ENCODE data around the gene OXNAD1. TPM values are rescaled to one million over a fixed set of nuclear protein-coding genes. Genes with fewer than 3 reads are reported as not detected.

Gene OXNAD1
- total and polyA plus RNA-seq, 2 of the 13 experiments (the other 11 are each of a cell fraction or from before 2014, with no cell fraction given) = 9.9 to 18.8 TPM

- no peak for TF ChIP-seq KDM1A (CRISPR knock-in tag; IDR thresholded peaks at IDR 0.05)
- peak; percentile 6; the same call in 1 of the 2 replicates for TF ChIP-seq CTCF (CRISPR knock-in tag; IDR thresholded peaks at IDR 0.05)
- no peak for TF ChIP-seq HHEX (CRISPR knock-in tag; IDR thresholded peaks at IDR 0.05)
- TF ChIP-seq HDAC1 (CRISPR knock-in tag; IDR thresholded peaks at IDR 0.05) = peak; percentile 99
- TF ChIP-seq ZHX1 (CRISPR knock-in tag; IDR thresholded peaks at IDR 0.05; ENCODE audit: low read depth) = peak; percentile 87
- TF ChIP-seq ATRX (CRISPR knock-in tag; IDR thresholded peaks at IDR 0.05; ENCODE audit: borderline replicate concordance) = no peak
- TF ChIP-seq XRCC5 (optimal IDR thresholded peaks at IDR 0.05; ENCODE audit: low read length) = no peak
- 0 out of 2 replicates have a peak, but pooled peaks have one; percentile 39 for TF ChIP-seq AHDC1 (CRISPR knock-in tag; IDR thresholded peaks at IDR 0.05; ENCODE audit: borderline replicate concordance)
- TF ChIP-seq BORCS8-MEF2B (CRISPR knock-in tag; IDR thresholded peaks at IDR 0.05) = peak; percentile 54; the same call in 1 of the 2 replicates
- no peak for TF ChIP-seq TCF7 (IDR thresholded peaks at IDR 0.05; ENCODE audit: low read depth)
- TF ChIP-seq ASH2L (IDR thresholded peaks at IDR 0.05; ENCODE audit: insufficient read length, low read depth, low read length) = peak; percentile 88
- no peak for TF ChIP-seq ZNF598 (CRISPR knock-in tag; IDR thresholded peaks at IDR 0.05; ENCODE audit: borderline replicate concordance)
- no peak for TF ChIP-seq JUN (CRISPR knock-in tag; IDR thresholded peaks at IDR 0.05)
Measured at GRCh38 chr3:16264708-16265454, at the start of gene OXNAD1, which contains the start of gene DPH3 (continued).

Data from HepG2 (cell line).